ENCODE data around the gene CRACDL. TPM values are rescaled to one million over a fixed set of nuclear protein-coding genes. Genes with fewer than 3 reads are reported as not detected.

Gene CRACDL, protein sequence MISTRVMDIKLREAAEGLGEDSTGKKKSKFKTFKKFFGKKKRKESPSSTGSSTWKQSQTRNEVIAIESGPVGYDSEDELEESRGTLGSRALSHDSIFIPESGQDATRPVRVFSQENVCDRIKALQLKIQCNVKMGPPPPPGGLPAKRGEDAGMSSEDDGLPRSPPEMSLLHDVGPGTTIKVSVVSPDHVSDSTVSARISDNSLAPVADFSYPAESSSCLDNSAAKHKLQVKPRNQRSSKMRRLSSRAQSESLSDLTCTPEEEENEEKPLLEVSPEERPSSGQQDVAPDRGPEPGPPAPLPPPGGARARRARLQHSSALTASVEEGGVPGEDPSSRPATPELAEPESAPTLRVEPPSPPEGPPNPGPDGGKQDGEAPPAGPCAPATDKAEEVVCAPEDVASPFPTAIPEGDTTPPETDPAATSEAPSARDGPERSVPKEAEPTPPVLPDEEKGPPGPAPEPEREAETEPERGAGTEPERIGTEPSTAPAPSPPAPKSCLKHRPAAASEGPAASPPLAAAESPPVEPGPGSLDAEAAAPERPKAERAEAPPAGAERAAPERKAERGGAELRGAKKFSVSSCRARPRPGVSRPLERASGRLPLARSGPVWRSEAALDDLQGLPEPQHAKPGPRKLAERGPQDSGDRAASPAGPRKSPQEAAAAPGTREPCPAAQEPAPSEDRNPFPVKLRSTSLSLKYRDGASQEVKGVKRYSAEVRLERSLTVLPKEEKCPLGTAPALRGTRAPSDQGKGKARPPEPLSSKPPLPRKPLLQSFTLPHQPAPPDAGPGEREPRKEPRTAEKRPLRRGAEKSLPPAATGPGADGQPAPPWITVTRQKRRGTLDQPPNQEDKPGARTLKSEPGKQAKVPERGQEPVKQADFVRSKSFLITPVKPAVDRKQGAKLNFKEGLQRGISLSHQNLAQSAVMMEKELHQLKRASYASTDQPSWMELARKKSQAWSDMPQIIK
- 10 to 100 TPM in 1 of 2 donors, 1 to 10 TPM in 1; 9.1 to 15.8 TPM for polyA plus RNA-seq

- H3K4me3 ChIP-seq (ENCODE audit: low read depth in 1 of 2, low read length in 2 of 2): peak within 1 kb of the TSS; percentile 62 to 84
- peaks cover 0 to 6% of the 10 kb centered on the region in 2 donors for H3K4me1 ChIP-seq (ENCODE audit: control insufficient read depth in 2 of 2, insufficient read depth in 2 of 2, low read length in 1 of 2)
- no peaks in the 10 kb centered on the region for H3K36me3 ChIP-seq (ENCODE audit: control insufficient read depth in 2 of 2, insufficient read depth in 2 of 2, low read length in 1 of 2)
- H3K27me3 ChIP-seq (ENCODE audit: control insufficient read depth in 1 of 2, insufficient read depth in 2 of 2, low read length in 2 of 2): no peaks in the 10 kb centered on the region
- H3K27ac ChIP-seq (ENCODE audit: low read depth in 2 of 2, low read length in 1 of 2): peak within 1 kb of the TSS in 1 of 2 donors; percentile 13
- H3K9me3 ChIP-seq (ENCODE audit: control insufficient read depth in 2 of 2, insufficient read depth in 1 of 2, low read depth in 1 of 2, low read length in 1 of 2): no peaks in the 10 kb centered on the region
- 0 to 1% methylated on average over 42 to 82 of the region's 82 CpGs for WGBS, 2 donors
Measured at GRCh38 chr2:98935777-98936352, at the start of gene CRACDL. Gene CRACDL, minus strand, starts transcription at chr2:98936225. Its CDS starts 89,425 bp downstream, at chr2:98846800.

DNA sequence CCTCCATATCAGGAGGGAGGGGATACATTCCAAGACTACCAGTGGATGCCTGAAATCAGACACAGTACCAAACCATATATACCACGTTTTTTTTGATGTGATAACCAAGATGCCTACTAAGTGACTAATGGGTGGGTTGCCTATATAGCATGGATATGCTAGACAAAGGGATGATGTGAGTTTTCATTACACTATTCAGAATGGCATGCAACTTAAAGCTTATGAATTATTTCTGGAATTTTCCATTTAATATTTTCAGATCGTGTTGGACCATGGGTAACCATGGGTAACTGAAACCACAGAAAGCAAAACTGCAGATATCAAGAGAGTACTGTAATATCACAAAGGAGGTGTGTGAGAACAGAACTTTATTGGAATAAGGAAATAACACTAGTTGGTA, 39.6 kb upstream of the CRACDL start:
- no peaks in the 10 kb centered on the region for H3K27me3 ChIP-seq (ENCODE audit: control insufficient read depth in 1 of 2, insufficient read depth in 2 of 2, low read length in 2 of 2)
- H3K9me3 ChIP-seq (ENCODE audit: control insufficient read depth in 2 of 2, insufficient read depth in 1 of 2, low read depth in 1 of 2, low read length in 1 of 2): no peaks in the 10 kb centered on the region
- no peak overlapping the region for H3K4me3 ChIP-seq (ENCODE audit: low read depth in 1 of 2, low read length in 2 of 2)
- H3K4me1 ChIP-seq (ENCODE audit: control insufficient read depth in 2 of 2, insufficient read depth in 2 of 2, low read length in 1 of 2): no peaks in the 10 kb centered on the region
- no peak overlapping the region for H3K27ac ChIP-seq (ENCODE audit: low read depth in 2 of 2, low read length in 1 of 2)
- H3K36me3 ChIP-seq (ENCODE audit: control insufficient read depth in 2 of 2, insufficient read depth in 2 of 2, low read length in 1 of 2): no peaks in the 10 kb centered on the region
- 64 to 67% methylated on average over 2 of the region's 2 CpGs for WGBS, 2 donors

DNA sequence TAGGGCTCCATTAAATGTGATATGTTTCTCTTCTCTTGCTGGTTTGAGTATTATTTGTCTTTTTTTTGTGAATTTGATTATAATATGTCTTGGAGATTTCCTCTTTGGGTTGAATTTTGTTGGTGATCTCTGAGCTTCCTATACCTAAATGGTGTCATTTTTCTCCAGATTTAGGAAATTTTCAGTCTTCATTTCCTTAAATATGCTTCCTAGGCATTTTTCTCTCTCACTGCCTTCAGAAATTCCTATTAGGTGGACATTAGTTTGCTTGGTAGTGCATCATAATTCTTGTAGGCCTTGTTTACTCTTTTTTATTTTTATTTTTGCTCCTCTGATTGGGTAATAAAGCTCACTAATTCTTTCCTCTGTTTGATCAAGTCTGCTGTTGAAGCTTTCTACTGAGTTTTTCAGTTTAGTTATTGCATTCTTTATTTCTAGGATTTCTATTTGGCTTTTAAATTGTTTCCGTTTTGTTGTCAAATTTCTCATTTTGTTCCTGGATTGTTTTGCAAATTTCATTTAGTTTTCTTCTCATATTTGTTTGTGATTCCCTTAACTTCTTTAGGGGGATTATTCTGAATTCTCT, 36.6 kb upstream of the CRACDL start:
- Histone ChIP-seq H3K9me3 (ENCODE audit: control insufficient read depth in 2 of 2, insufficient read depth in 1 of 2, low read depth in 1 of 2, low read length in 1 of 2) (no peaks in the 10 kb centered on the region), H3K4me3 (ENCODE audit: low read depth in 1 of 2, low read length in 2 of 2) (no peak overlapping the region), H3K36me3 (ENCODE audit: control insufficient read depth in 2 of 2, insufficient read depth in 2 of 2, low read length in 1 of 2) (no peaks in the 10 kb centered on the region), H3K27me3 (ENCODE audit: control insufficient read depth in 1 of 2, insufficient read depth in 2 of 2, low read length in 2 of 2) (no peaks in the 10 kb centered on the region), H3K4me1 (ENCODE audit: control insufficient read depth in 2 of 2, insufficient read depth in 2 of 2, low read length in 1 of 2) (no peaks in the 10 kb centered on the region), H3K27ac (ENCODE audit: low read depth in 2 of 2, low read length in 1 of 2) (no peak overlapping the region)
- WGBS, 2 donors: 89 to 95% methylated on average over 1 of the region's 1 CpG

GRCh38 chr2:98959810-98960507, 23.9 kb upstream of the CRACDL start:
- 63% methylated on average over 7 of the region's 7 CpGs for WGBS, 2 donors
- no peak overlapping the region for H3K27ac ChIP-seq (ENCODE audit: low read depth in 2 of 2, low read length in 1 of 2)

DNA sequence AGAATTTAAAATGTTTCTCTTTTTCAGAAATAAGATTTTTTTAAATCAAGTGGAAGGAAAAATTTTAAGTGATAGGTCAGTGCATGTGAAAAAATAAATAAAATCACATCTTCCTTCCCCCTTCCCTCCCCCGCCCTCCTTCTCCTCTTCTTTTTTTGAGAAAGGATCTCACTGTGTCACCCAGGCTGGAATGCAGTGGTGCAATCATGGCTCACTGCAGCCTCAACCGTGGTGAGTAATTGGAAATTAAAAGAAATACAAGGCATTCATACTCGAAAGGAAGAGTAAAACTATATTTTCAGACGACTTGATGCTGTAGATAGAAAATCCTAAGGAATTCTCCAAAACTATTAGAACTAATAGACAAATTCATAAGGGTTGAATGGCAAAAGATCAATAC, 16.9 kb upstream of the CRACDL start:
- no peaks in the 10 kb centered on the region for H3K36me3 ChIP-seq (ENCODE audit: control insufficient read depth in 2 of 2, insufficient read depth in 2 of 2, low read length in 1 of 2)
- peaks cover 0 to 2% of the 10 kb centered on the region in 2 donors for H3K27me3 ChIP-seq (ENCODE audit: control insufficient read depth in 1 of 2, insufficient read depth in 2 of 2, low read length in 2 of 2)
- 67 to 75% methylated on average over 4 of the region's 4 CpGs for WGBS, 2 donors
- no peaks in the 10 kb centered on the region for H3K4me1 ChIP-seq (ENCODE audit: control insufficient read depth in 2 of 2, insufficient read depth in 2 of 2, low read length in 1 of 2)
- no peak overlapping the region for H3K27ac ChIP-seq (ENCODE audit: low read depth in 2 of 2, low read length in 1 of 2)
- H3K4me3 ChIP-seq (ENCODE audit: low read depth in 1 of 2, low read length in 2 of 2): no peak overlapping the region
- H3K9me3 ChIP-seq (ENCODE audit: control insufficient read depth in 2 of 2, insufficient read depth in 1 of 2, low read depth in 1 of 2, low read length in 1 of 2): no peaks in the 10 kb centered on the region

More at GRCh38 chr2:98959810-98960507, 23.9 kb upstream of the CRACDL start:
- Histone ChIP-seq H3K9me3 (ENCODE audit: control insufficient read depth in 2 of 2, insufficient read depth in 1 of 2, low read depth in 1 of 2, low read length in 1 of 2) (no peaks in the 10 kb centered on the region), H3K36me3 (ENCODE audit: control insufficient read depth in 2 of 2, insufficient read depth in 2 of 2, low read length in 1 of 2) (no peaks in the 10 kb centered on the region), H3K27me3 (ENCODE audit: control insufficient read depth in 1 of 2, insufficient read depth in 2 of 2, low read length in 2 of 2) (peaks cover 0 to 2% of the 10 kb centered on the region in 2 donors), H3K4me1 (ENCODE audit: control insufficient read depth in 2 of 2, insufficient read depth in 2 of 2, low read length in 1 of 2) (no peaks in the 10 kb centered on the region), H3K4me3 (ENCODE audit: low read depth in 1 of 2, low read length in 2 of 2) (no peak overlapping the region)

DNA sequence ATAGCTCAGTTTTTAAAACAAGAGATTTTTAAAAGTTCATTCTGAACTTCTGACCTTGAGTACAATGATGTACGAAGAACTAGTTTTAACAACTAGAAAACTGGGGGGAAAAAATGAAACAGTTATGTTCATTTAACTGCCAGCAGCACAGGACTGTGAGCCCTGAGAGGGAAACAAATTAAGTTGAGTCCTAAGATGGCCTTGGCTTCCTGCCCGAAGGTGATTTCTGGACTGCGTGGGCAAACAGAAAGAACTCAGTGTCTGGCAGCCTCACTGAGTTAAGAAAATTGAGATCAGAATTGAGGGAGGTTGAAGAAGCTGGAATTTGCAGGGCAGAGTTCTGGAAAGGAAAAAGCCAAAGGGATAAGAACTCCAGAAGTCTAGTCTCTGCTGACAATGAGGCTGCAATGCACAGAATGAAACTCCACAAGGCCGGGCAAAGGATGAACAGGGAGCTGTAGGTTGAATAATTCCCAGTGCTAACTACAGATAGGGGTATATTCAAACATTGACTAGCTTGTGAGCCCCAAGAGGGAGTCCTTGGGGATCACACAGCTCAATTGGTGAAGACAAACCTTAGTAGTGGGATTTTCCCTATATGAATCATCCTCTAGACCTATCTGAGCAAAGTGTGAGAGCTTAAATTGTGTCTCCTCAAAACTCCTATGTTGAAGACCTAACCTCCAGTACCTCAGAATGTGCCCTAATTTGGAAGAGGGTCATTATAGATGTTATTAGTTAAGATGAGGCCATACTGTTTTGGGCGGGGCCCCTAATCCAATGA, 13.1 kb upstream of the CRACDL start:
- H3K4me3 ChIP-seq (ENCODE audit: low read depth in 1 of 2, low read length in 2 of 2): no peak overlapping the region
- H3K9me3 ChIP-seq (ENCODE audit: control insufficient read depth in 2 of 2, insufficient read depth in 1 of 2, low read depth in 1 of 2, low read length in 1 of 2): peaks cover 0 to 3% of the 10 kb centered on the region in 2 donors
- 60 to 63% methylated on average over 5 of the region's 5 CpGs for whole genome bisulfite sequencing, 2 donors
- H3K4me1 ChIP-seq (ENCODE audit: control insufficient read depth in 2 of 2, insufficient read depth in 2 of 2, low read length in 1 of 2): no peaks in the 10 kb centered on the region
- no peaks in the 10 kb centered on the region for H3K27me3 ChIP-seq (ENCODE audit: control insufficient read depth in 1 of 2, insufficient read depth in 2 of 2, low read length in 2 of 2)
- H3K36me3 ChIP-seq (ENCODE audit: control insufficient read depth in 2 of 2, insufficient read depth in 2 of 2, low read length in 1 of 2): no peaks in the 10 kb centered on the region
- no peak overlapping the region for H3K27ac ChIP-seq (ENCODE audit: low read depth in 2 of 2, low read length in 1 of 2)

- Histone ChIP-seq H3K27me3 (ENCODE audit: control insufficient read depth in 1 of 2, insufficient read depth in 2 of 2, low read length in 2 of 2) (no peaks in the 10 kb centered on the region), H3K9me3 (ENCODE audit: control insufficient read depth in 2 of 2, insufficient read depth in 1 of 2, low read depth in 1 of 2, low read length in 1 of 2) (peaks cover 0 to 3% of the 10 kb centered on the region in 2 donors), H3K4me3 (ENCODE audit: low read depth in 1 of 2, low read length in 2 of 2) (no peak overlapping the region), H3K4me1 (ENCODE audit: control insufficient read depth in 2 of 2, insufficient read depth in 2 of 2, low read length in 1 of 2) (no peaks in the 10 kb centered on the region), H3K27ac (ENCODE audit: low read depth in 2 of 2, low read length in 1 of 2) (no peak overlapping the region), H3K36me3 (ENCODE audit: control insufficient read depth in 2 of 2, insufficient read depth in 2 of 2, low read length in 1 of 2) (no peaks in the 10 kb centered on the region)
- WGBS, 2 donors: 76 to 80% methylated on average over 8 of the region's 8 CpGs
Measured at GRCh38 chr2:98947554-98947953, 11.5 kb upstream of the CRACDL start.

- Histone ChIP-seq H3K27me3 (ENCODE audit: control insufficient read depth in 1 of 2, insufficient read depth in 2 of 2, low read length in 2 of 2) (no peaks in the 10 kb centered on the region), H3K4me3 (ENCODE audit: low read depth in 1 of 2, low read length in 2 of 2) (no peak overlapping the region), H3K36me3 (ENCODE audit: control insufficient read depth in 2 of 2, insufficient read depth in 2 of 2, low read length in 1 of 2) (no peaks in the 10 kb centered on the region), H3K9me3 (ENCODE audit: control insufficient read depth in 2 of 2, insufficient read depth in 1 of 2, low read depth in 1 of 2, low read length in 1 of 2) (peaks cover 0 to 3% of the 10 kb centered on the region in 2 donors), H3K27ac (ENCODE audit: low read depth in 2 of 2, low read length in 1 of 2) (no peak overlapping the region), H3K4me1 (ENCODE audit: control insufficient read depth in 2 of 2, insufficient read depth in 2 of 2, low read length in 1 of 2) (no peaks in the 10 kb centered on the region)
- WGBS, 2 donors: 90 to 95% methylated on average over 9 of the region's 9 CpGs
Measured at GRCh38 chr2:98946855-98947254, 10.8 kb upstream of the CRACDL start.

Measured in esophagus (tissue), 2 donors.